Gastrocnemius medialis (tissue), 4 donors: ENCODE results near the gene SACS. TPM values are rescaled to one million over a fixed set of nuclear protein-coding genes. Genes with fewer than 3 reads are reported as not detected.

Experiments used
- ATAC-seq, 2 donors: fragments of 150-250 bp; one replicate each; pipeline ENCODE4 v1.9.1; 2016
- DNase-seq, 2 donors: peaks; one replicate each; pipeline ENCODE4 v3.0.0-alpha.2; 2019
- H3K27ac ChIP-seq, 4 donors: fragments of 200-600 bp; sonication (generic); 1 replicate in 1 of 4; 2 replicates in 3 of 4; pipeline ENCODE4 v1.5.1; 2016 to 2018; ENCODE audit warnings: mild to moderate bottlenecking in 2 of 4, moderate library complexity in 1 of 4
- H3K27me3 ChIP-seq, 3 donors: fragments of 200-600 bp; sonication (generic) in 2 of 3; 1 replicate in 1 of 3; 2 replicates in 2 of 3; pipeline versions ENCODE4 v1.5.1 to v1.6.0; 2016 to 2019; ENCODE audit warnings: mild to moderate bottlenecking in 1 of 3, moderate library complexity in 1 of 3
- H3K36me3 ChIP-seq, 2 donors: fragments of 200-600 bp; sonication (generic) in 1 of 2; one replicate each; pipeline ENCODE4 v1.5.1; 2017 to 2018
- H3K4me1 ChIP-seq, 2 donors: fragments of 200-600 bp; sonication (generic) in 1 of 2; one replicate each; pipeline ENCODE4 v1.5.1; 2016 to 2017; ENCODE audit warnings: mild to moderate bottlenecking in 2 of 2
- H3K4me3 ChIP-seq, 4 donors: fragments of 200-600 bp; sonication (generic) in 3 of 4; 1 replicate in 1 of 4; 2 replicates in 3 of 4; pipeline ENCODE4 v1.5.1; 2016 to 2019; ENCODE audit warnings: mild to moderate bottlenecking in 2 of 4
- H3K9me3 ChIP-seq, 3 donors: fragments of 200-600 bp; sonication (generic) in 2 of 3; 1 replicate in 1 of 3; 2 replicates in 2 of 3; pipeline ENCODE4 v1.5.1; 2016 to 2019
- POLR2A ChIP-seq, 2 donors: fragments of 450-650 bp; IDR thresholded peaks; one replicate each; pipeline ENCODE4 v1.6.1; 2017; ENCODE audit warnings: antibody characterized with exemption in 2 of 2, mild to moderate bottlenecking in 2 of 2, moderate library complexity in 2 of 2
- in situ Hi-C, 4 donors: fragments of 200-750 bp; cut with MboI; loops; one replicate each; pipeline versions ENCODE4 v1.15.0 to v1.8.0; 2017; ENCODE audit warnings: low sequenced_read_pairs in 4 of 4
- intact Hi-C: fragments of 100-400 bp; cut with DNase I; formaldehyde crosslinking; loops from one replicate; pipeline ENCODE4 v1.15.1; 2023; ENCODE audit warnings: low total_unique reads
- total RNA-seq, 4 donors: library from RNA; depleted of rRNA; stranded (reverse); fragments of >200 nt; gene quantifications; one replicate each; pipeline versions ENCODE4 v1.1.0 to v1.2.3, GENCODE V29; 2016
- TF ChIP-seq, protein P1 (sequence below), 5 experiments: fragments of 450-650 bp in 3 of 5; fragments of 200-600 bp in 2 of 5; sonication (generic) in 2 of 5; IDR thresholded peaks in 4 of 5; conservative IDR thresholded peaks in 1 of 5; 1 replicate in 4 of 5; 2 replicates in 1 of 5; pipeline ENCODE4 v1.5.1; 2016 to 2019; ENCODE audit warnings: antibody characterized with exemption in 5 of 5, mild to moderate bottlenecking in 3 of 5, moderate library complexity in 3 of 5

Gene SACS
- total RNA-seq, 4 donors from 2014 or later, result 23.8 to 36.5 (median 31.8) TPM

DNA sequence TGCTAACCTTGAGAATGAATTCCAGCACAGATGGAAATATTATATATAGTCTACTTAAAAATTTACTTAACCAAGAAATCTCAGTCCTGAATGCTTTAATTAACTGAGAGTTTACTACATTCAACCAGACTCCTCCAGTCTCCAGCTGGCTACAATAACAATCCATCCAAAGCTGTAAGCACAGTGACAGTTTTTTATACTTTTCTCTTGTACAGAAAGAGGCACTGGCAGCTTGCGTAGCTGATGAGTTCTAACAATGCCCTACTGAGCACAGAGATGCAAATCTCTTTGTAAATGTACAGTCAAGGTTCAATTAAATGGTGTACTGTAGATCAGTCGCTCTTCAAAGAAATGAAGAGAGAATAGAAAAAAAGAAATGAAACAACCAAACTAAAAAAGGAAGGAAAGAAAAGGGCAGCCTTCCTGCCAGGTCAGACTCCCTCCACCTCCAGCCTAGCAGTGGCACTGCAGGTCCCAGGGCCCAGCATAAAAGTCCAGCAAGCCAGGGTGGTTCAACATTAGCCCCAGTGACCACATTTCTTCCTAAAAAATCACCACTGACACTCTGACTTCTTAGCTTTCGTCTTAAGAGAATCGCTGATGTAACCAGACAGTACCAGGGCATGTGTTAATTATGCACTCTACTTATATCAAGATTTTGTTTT lies 88.4 kb downstream of the SACS start:
- Histone ChIP-seq H3K36me3 (peaks cover 0 to 31% of the 10 kb centered on the region in 2 donors), H3K27me3 (no peaks in the 10 kb centered on the region), H3K4me1 (peaks cover 20 to 27% of the 10 kb centered on the region in 2 donors), H3K9me3 (no peaks in the 10 kb centered on the region), H3K27ac (no peak overlapping the region), H3K4me3 (no peak overlapping the region)
- no peak for DNase-seq
- ATAC-seq, result no peak
- intact Hi-C loops, result no loop called here
- in situ Hi-C loops, result no loop called here
- TF ChIP-seq, protein P1, sequence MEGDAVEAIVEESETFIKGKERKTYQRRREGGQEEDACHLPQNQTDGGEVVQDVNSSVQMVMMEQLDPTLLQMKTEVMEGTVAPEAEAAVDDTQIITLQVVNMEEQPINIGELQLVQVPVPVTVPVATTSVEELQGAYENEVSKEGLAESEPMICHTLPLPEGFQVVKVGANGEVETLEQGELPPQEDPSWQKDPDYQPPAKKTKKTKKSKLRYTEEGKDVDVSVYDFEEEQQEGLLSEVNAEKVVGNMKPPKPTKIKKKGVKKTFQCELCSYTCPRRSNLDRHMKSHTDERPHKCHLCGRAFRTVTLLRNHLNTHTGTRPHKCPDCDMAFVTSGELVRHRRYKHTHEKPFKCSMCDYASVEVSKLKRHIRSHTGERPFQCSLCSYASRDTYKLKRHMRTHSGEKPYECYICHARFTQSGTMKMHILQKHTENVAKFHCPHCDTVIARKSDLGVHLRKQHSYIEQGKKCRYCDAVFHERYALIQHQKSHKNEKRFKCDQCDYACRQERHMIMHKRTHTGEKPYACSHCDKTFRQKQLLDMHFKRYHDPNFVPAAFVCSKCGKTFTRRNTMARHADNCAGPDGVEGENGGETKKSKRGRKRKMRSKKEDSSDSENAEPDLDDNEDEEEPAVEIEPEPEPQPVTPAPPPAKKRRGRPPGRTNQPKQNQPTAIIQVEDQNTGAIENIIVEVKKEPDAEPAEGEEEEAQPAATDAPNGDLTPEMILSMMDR (IDR thresholded peaks at IDR 0.05 in 4 of 5, conservative IDR thresholded peaks at IDR 0.05 in 1 of 5), result no peak
- TF ChIP-seq POLR2A (IDR thresholded peaks at IDR 0.05), result no peak

GRCh38 chr13:23339225-23339624 lies 94.3 kb downstream of the SACS start:
- no peak for DNase-seq
- peaks cover 0 to 29% of the 10 kb centered on the region in 2 donors for H3K36me3 ChIP-seq
- no peaks in the 10 kb centered on the region for H3K9me3 ChIP-seq
- in situ Hi-C loops, result no loop called here
- H3K27me3 ChIP-seq, result no peaks in the 10 kb centered on the region
- ATAC-seq, result no peak
- intact Hi-C loops, result no loop called here
- no peak overlapping the region for H3K27ac ChIP-seq
- H3K4me3 ChIP-seq, result no peak overlapping the region
- no peaks in the 10 kb centered on the region for H3K4me1 ChIP-seq
- no peak for TF ChIP-seq POLR2A (IDR thresholded peaks at IDR 0.05)
- TF ChIP-seq, protein P1 (IDR thresholded peaks at IDR 0.05 in 4 of 5, conservative IDR thresholded peaks at IDR 0.05 in 1 of 5), result no peak

- Histone ChIP-seq H3K27me3 (no peaks in the 10 kb centered on the region), H3K4me1 (peaks cover 4 to 7% of the 10 kb centered on the region in 2 donors), H3K9me3 (no peaks in the 10 kb centered on the region), H3K4me3 (no peak overlapping the region), H3K36me3 (peaks cover 0 to 8% of the 10 kb centered on the region in 2 donors), H3K27ac (no peak overlapping the region)
- TF ChIP-seq, protein P1 (IDR thresholded peaks at IDR 0.05 in 4 of 5, conservative IDR thresholded peaks at IDR 0.05 in 1 of 5), result no peak
- no peak for TF ChIP-seq POLR2A (IDR thresholded peaks at IDR 0.05)
- intact Hi-C loops (no loop called here), in situ Hi-C loops (no loop called here)
- ATAC-seq (no peak), DNase-seq (no peak)
Measured at GRCh38 chr13:23330356-23330755, 103.1 kb downstream of the SACS start.

GRCh38 chr13:23325191-23325590 lies 108.3 kb downstream of the SACS start:
- peak; percentile 82 to 87 for ATAC-seq
- H3K27ac ChIP-seq, result peak overlapping the region; percentile 51 to 76 (median 66)
- intact Hi-C loops, result no loop called here

More at GRCh38 chr13:23325191-23325590, 108.3 kb downstream of the SACS start:
- no peak overlapping the region for H3K4me3 ChIP-seq
- TF ChIP-seq, protein P1 (IDR thresholded peaks at IDR 0.05 in 4 of 5, conservative IDR thresholded peaks at IDR 0.05 in 1 of 5), result no peak
- TF ChIP-seq POLR2A (IDR thresholded peaks at IDR 0.05), result no peak
- H3K9me3 ChIP-seq, result no peaks in the 10 kb centered on the region
- H3K36me3 ChIP-seq, result no peaks in the 10 kb centered on the region
- peaks cover 40 to 46% of the 10 kb centered on the region in 2 donors for H3K4me1 ChIP-seq
- peak in 1 of 2 donors; percentile 16 for DNase-seq
- H3K27me3 ChIP-seq, result no peaks in the 10 kb centered on the region
- in situ Hi-C loops, result no loop called here
